Endothelial cell of umbilical vein (primary cell): ENCODE measurements around the gene PPM1L. TPM values are rescaled to one million over a fixed set of nuclear protein-coding genes. Genes with fewer than 3 reads are reported as not detected.

Experiments
- BruUV-seq: library from RNA; stranded (reverse); fragments of 400-500 nt; replicated peaks from 2 replicates; lab custom pipeline; 2021; lab: Mats Ljungman, UMichigan
- CTCF ChIA-PET: fragments of 300-600, 350-600 bp; sonication (Branson Sonifier 250); formaldehyde crosslinking; loops from one replicate; lab custom pipeline; 2021; ENCODE audit warnings: antibody characterized with exemption, inconsistent platforms; lab: Charles Lee
- POLR2A ChIA-PET: fragments of 300-600, 350-600 bp; sonication (Branson Sonifier 250); formaldehyde crosslinking; loops from one replicate; lab custom pipeline; 2021; ENCODE audit warnings: antibody characterized with exemption, inconsistent platforms; lab: Charles Lee
- DNase-seq: peaks from one replicate; pipeline ENCODE4 v3.0.0-alpha.2; 2011; ENCODE audit warnings: low read depth, low spot score
- FAIRE-seq: peaks from 2 replicates; lab custom pipeline; 2011; peaks lifted over from hg19 to GRCh38; lab: Jason Lieb, UNC
- H2AFZ ChIP-seq: 2 replicates; pipeline ENCODE4 v1.6.0; 2012; ENCODE audit warnings: low read depth, low read length, control low read depth, inconsistent platforms
- H3K27ac ChIP-seq: 2 replicates; pipeline ENCODE4 v1.5.1; 2011; ENCODE audit warnings: low read depth, mild to moderate bottlenecking, control low read depth, low read length, moderate library complexity; ENCODE audit not compliant: insufficient read depth
- H3K27me3 ChIP-seq, 2 experiments: 2 replicates each; pipeline versions ENCODE4 v1.6.0 to v1.6.1; 2011; ENCODE audit warnings: low read length in 2 of 2, mixed read lengths in 1 of 2; ENCODE audit not compliant: control insufficient read depth in 2 of 2, insufficient read depth in 2 of 2
- H3K36me3 ChIP-seq, 2 experiments: 2 replicates in 1 of 2; 3 replicates in 1 of 2; pipeline ENCODE4 v1.5.1; 2011; ENCODE audit warnings: low read length in 2 of 2, mild to moderate bottlenecking in 1 of 2, moderate library complexity in 1 of 2; ENCODE audit not compliant: control insufficient read depth in 2 of 2, insufficient read depth in 2 of 2; ENCODE audit errors: extremely low read depth in 1 of 2
- H3K4me1 ChIP-seq: 3 replicates; pipeline ENCODE4 v1.5.1; 2011; ENCODE audit warnings: mild to moderate bottlenecking, low read length; ENCODE audit not compliant: control insufficient read depth, insufficient read depth; ENCODE audit errors: extremely low read depth
- H3K4me2 ChIP-seq: 2 replicates; pipeline ENCODE4 v1.6.1; 2011; ENCODE audit warnings: low read length, control low read depth, mixed read lengths; ENCODE audit not compliant: insufficient read depth
- H3K4me3 ChIP-seq, 3 experiments: fragments of 200-600 bp in 1 of 3; sonication (generic), shearing (Covaris generic) in 1 of 3; replicated peaks in 1 of 3; 2 replicates each; pipeline ENCODE4 v1.5.1; 2011 to 2016; ENCODE audit warnings: control low read depth in 3 of 3, low read length in 3 of 3, mild to moderate bottlenecking in 2 of 3, inconsistent platforms in 1 of 3, low read depth in 1 of 3, moderate library complexity in 1 of 3; ENCODE audit not compliant: insufficient read depth in 1 of 3
- H3K79me2 ChIP-seq: 2 replicates; pipeline ENCODE4 v1.6.0; 2012; ENCODE audit warnings: low read length, inconsistent platforms; ENCODE audit not compliant: control insufficient read depth, insufficient read depth
- H3K9ac ChIP-seq: replicated peaks from 2 replicates; pipeline ENCODE3; 2011; ENCODE audit warnings: low read length, control low read depth; ENCODE audit not compliant: insufficient read depth; ENCODE audit errors: extremely low read depth
- H3K9me1 ChIP-seq: replicated peaks from 3 replicates; pipeline ENCODE4 v1.6.0; 2011; ENCODE audit warnings: mild to moderate bottlenecking, low read length; ENCODE audit not compliant: control insufficient read depth, insufficient read depth; ENCODE audit errors: extremely low read depth
- H3K9me3 ChIP-seq: replicated peaks from 2 replicates; pipeline ENCODE4 v1.5.1; 2012; ENCODE audit warnings: low read length, inconsistent platforms; ENCODE audit not compliant: control insufficient read depth, insufficient read depth
- H4K20me1 ChIP-seq: replicated peaks from 2 replicates; pipeline ENCODE3; 2011; ENCODE audit warnings: mild to moderate bottlenecking, low read length; ENCODE audit not compliant: control insufficient read depth, insufficient read depth; ENCODE audit errors: extremely low read depth
- CTCF ChIP-seq, 2 donors: IDR thresholded peaks; 1 replicate in 1 of 2; 2 replicates in 1 of 2; pipeline ENCODE4 v1.5.1; 2011; ENCODE audit warnings: low read length in 2 of 2, mild to moderate bottlenecking in 2 of 2, moderate library complexity in 2 of 2, control low read depth in 1 of 2, inconsistent platforms in 1 of 2, low read depth in 1 of 2; ENCODE audit not compliant: insufficient read depth in 1 of 2; ENCODE audit errors: extremely low read depth in 1 of 2
- EZH2 ChIP-seq: IDR thresholded peaks from 2 replicates; pipeline ENCODE4 v1.6.1; 2012; ENCODE audit warnings: borderline replicate concordance, low read depth, mild to moderate bottlenecking, moderate library complexity, low read length, inconsistent platforms; ENCODE audit not compliant: severe bottlenecking
- FOS ChIP-seq: IDR thresholded peaks from 2 replicates; pipeline ENCODE4 v1.6.1; 2011; ENCODE audit warnings: mild to moderate bottlenecking, low read length, moderate library complexity, borderline replicate concordance; ENCODE audit not compliant: insufficient read depth
- GATA2 ChIP-seq: IDR thresholded peaks from 2 replicates; pipeline ENCODE4 v1.7.0; 2011; ENCODE audit warnings: low read depth, mild to moderate bottlenecking, moderate library complexity, mixed read lengths, low read length; ENCODE audit not compliant: insufficient read length, insufficient read depth
- JUN ChIP-seq: IDR thresholded peaks from 2 replicates; pipeline ENCODE4 v1.6.1; 2011; ENCODE audit warnings: borderline replicate concordance, low read depth; ENCODE audit not compliant: insufficient read length, insufficient read depth
- MYC ChIP-seq: IDR thresholded peaks from one replicate; pipeline ENCODE4 v1.6.1; 2011; ENCODE audit warnings: mild to moderate bottlenecking, low read depth, low read length
- POLR2A ChIP-seq: IDR thresholded peaks from 2 replicates; pipeline ENCODE4 v1.6.1; 2012; ENCODE audit warnings: low read depth, mild to moderate bottlenecking, control low read depth, low read length
- POLR2AphosphoS5 ChIP-seq: IDR thresholded peaks from 2 replicates; pipeline ENCODE4 v1.6.1; 2012; ENCODE audit warnings: low read depth, mild to moderate bottlenecking, control low read depth, low read length, moderate library complexity; ENCODE audit not compliant: insufficient read depth
- dilution Hi-C: fragments of 300-500 bp; cut with MboI; formaldehyde crosslinking; loops from one replicate; pipeline ENCODE4 v1.15.0; 2019; ENCODE audit warnings: low sequenced_read_pairs; ENCODE audit not compliant: extremely low pct_ligation_motif_present
- intact Hi-C: fragments of 100-400 bp; cut with micrococcal nuclease; formaldehyde crosslinking; loops from one replicate; pipeline ENCODE4 v1.10.0; 2022
- polyA plus RNA-seq, 4 experiments: library from polyadenylated mRNA; depleted of rRNA in 3 of 4; stranded (reverse) in 3 of 4; unstranded in 1 of 4; fragments of >200 nt; gene quantifications; 2 replicates each; pipeline versions ENCODE4 v1.2.1 to v1.2.3, GENCODE V29; 2011 to 2012; ENCODE audit warnings: missing spikeins in 1 of 4
- total RNA-seq: library from RNA; stranded (reverse); gene quantifications from 2 replicates; pipeline ENCODE4 v1.2.3, GENCODE V29; 2021
- TF ChIP-seq, protein P1 (sequence below): IDR thresholded peaks from 2 replicates; pipeline ENCODE4 v1.6.1; 2011; ENCODE audit not compliant: insufficient read depth, insufficient read length

Gene PPM1L
- total and polyA plus RNA-seq, 2 donors (not counting 3 experiments of a cell fraction or from before 2014, with no cell fraction given), result 0.63 to 2.9 TPM

DNA sequence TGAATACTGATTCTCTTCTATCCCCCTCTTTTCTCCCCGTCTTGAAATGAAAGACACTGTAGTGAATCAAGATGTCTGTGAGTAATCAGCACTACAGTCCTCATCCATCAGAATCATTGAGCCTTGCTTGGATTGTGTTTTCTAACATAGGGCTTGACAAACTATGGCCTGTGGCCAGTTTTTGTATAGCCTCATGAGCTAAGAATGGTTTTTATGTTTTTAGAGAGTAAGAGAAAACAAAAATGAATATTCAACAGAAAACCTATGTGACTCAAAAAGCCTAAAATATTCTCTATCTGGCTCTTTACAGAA, 55.2 kb downstream of the PPM1L start:
- H3K79me2 ChIP-seq, result no peaks in the 10 kb centered on the region
- no peaks in the 10 kb centered on the region for H3K36me3 ChIP-seq
- intact Hi-C loops, result no loop called here
- H2AFZ ChIP-seq, result no peak overlapping the region
- H3K9me3 ChIP-seq, result no peaks in the 10 kb centered on the region
- ChIA-PET CTCF (no interaction called here), POLR2A (no interaction called here)
- BruUV-seq, result no TSS peak
- no peaks in the 10 kb centered on the region for H4K20me1 ChIP-seq
- no peak overlapping the region for H3K9ac ChIP-seq
- TF ChIP-seq FOS (no peak), GATA2 (no peak), POLR2A (no peak), CTCF (IDR thresholded peaks at IDR 0.05; ENCODE audit: extremely low read depth in 1 of 2, insufficient read depth in 1 of 2, low read depth in 1 of 2, low read length in 2 of 2) (no peak), MYC (no peak), JUN (no peak), POLR2AphosphoS5 (no peak), EZH2 (no peak)
- TF ChIP-seq, protein P1, sequence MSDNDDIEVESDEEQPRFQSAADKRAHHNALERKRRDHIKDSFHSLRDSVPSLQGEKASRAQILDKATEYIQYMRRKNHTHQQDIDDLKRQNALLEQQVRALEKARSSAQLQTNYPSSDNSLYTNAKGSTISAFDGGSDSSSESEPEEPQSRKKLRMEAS, result no peak
- dilution Hi-C loops, result no loop called here
- no peak overlapping the region for H3K27ac ChIP-seq
- FAIRE-seq (no peak), DNase-seq (no peak)
- no peaks in the 10 kb centered on the region for H3K9me1 ChIP-seq
- H3K4me3 ChIP-seq, result no peak overlapping the region
- H3K4me2 ChIP-seq, result no peak overlapping the region
- no peaks in the 10 kb centered on the region for H3K4me1 ChIP-seq
- no peaks in the 10 kb centered on the region for H3K27me3 ChIP-seq
